NB4 (cell line): ENCODE results near the gene ABCA2.

ENCODE experiments used
- DNase-seq: peaks from one replicate; pipeline ENCODE4 v3.0.0; 2010; ENCODE audit warnings: low read depth
- H3K4me3 ChIP-seq: one replicate; pipeline ENCODE4 v1.5.1; 2011; ENCODE audit warnings: mild to moderate bottlenecking, low read depth, low read length, moderate library complexity
- CTCF ChIP-seq: IDR thresholded peaks from one replicate; pipeline ENCODE4 v1.5.1; 2012; ENCODE audit warnings: low read depth, low read length
- MAX ChIP-seq: IDR thresholded peaks from 2 replicates; pipeline ENCODE4 v1.6.1; 2011; ENCODE audit warnings: low read depth, low read length
- MYC ChIP-seq: IDR thresholded peaks from 2 replicates; pipeline ENCODE4 v1.6.1; 2011; ENCODE audit warnings: low read depth, low read length
- POLR2A ChIP-seq: IDR thresholded peaks from 2 replicates; pipeline ENCODE4 v1.6.1; 2011; ENCODE audit warnings: mild to moderate bottlenecking; ENCODE audit not compliant: insufficient read length; ENCODE audit errors: extremely low read depth

Gene ABCA2

GRCh38 chr9:137027369-137028262 lies at the start of gene ABCA2:
Gene ABCA2 (minus strand): TSS chr9:137028237. CDS start chr9:137028140, 97 bp downstream.
- peak within 1 kb of the TSS; percentile 85 for H3K4me3 ChIP-seq
- TF ChIP-seq POLR2A: no peak
- TF ChIP-seq CTCF: no peak
- TF ChIP-seq MYC: no peak
- no peak for TF ChIP-seq MAX
- peak; percentile 50 for DNase-seq

- H3K4me3 ChIP-seq: peak within 1 kb of the TSS; percentile 25
- TF ChIP-seq MYC (no peak), CTCF (no peak), POLR2A (peak; percentile 28), MAX (peak; percentile 32; the same call in 1 of the 2 replicates)
- peak; percentile 61 for DNase-seq
Observed at GRCh38 chr9:137077010-137077747, 49.1 kb upstream of the ABCA2 start, which contains the start of gene UAP1L1. Gene UAP1L1 (plus strand): TSS chr9:137077517. CDS start chr9:137077533, 16 bp downstream.

- H3K4me3 ChIP-seq: no peak overlapping the region
- DNase-seq: no peak
- TF ChIP-seq CTCF (no peak), POLR2A (no peak)
Observed at GRCh38 chr9:137076636-137077009, 48.6 kb upstream of the ABCA2 start.

DNA sequence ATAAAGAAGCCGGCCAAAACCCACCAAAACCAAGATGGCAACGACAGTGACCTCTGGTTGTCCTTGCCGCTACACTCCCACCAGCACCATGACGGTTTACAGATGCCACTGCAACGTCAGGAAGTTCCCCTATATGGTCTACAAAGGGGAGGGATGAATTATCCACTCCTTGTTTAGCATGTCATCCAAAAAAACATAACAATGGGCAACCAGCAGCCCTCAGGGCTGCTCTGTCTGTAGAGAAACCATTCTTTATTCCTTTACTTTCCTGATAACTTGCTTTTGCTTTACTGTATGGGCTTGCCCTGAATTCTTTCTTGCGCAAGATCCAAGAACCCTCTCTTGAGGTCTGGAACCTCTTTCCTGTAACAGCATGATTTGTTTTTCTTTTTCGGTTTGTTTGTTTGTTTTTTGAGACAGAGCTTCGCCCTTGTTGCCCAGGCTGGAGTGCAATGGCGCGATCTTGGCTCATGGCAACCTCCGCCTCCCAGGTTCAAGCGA lies 47.3 kb upstream of the ABCA2 start:
- TF ChIP-seq MAX (no peak), MYC (no peak), POLR2A (no peak), CTCF (no peak)
- no peak overlapping the region for H3K4me3 ChIP-seq
- peak; percentile 78 for DNase-seq

DNA sequence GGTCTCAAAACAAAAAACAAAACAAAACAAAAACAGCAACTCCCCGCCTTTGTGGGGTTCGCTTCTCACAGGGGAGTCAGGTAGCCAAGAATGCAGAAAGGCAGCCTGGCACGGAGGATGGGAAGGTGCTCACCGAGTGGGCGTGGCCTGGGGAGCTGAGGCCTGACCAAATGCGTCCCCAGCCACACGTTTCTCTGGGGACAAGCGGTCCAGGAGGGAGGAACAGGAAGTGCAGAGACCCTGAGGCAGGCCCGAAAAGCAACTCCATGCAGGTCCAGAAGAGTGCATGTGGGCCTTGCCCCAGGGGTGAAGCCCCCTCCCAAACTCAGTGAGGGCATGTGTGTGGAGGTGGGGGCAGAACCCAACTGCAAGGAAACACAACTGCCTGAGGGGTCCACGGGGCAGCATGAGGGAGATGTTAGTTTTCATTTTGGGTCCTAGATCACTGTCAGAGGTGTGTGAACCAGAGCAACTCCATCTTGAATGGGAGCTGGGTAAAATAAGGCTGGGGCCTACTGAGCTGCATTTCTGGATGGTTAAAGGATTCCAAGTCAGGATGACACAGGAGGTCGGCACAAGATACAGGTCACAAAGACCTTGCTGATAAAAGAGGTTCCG lies 46.7 kb upstream of the ABCA2 start:
- peak; percentile 73 for TF ChIP-seq MAX
- TF ChIP-seq CTCF: no peak
- peak; percentile 25 for TF ChIP-seq POLR2A
- TF ChIP-seq MYC: peak; percentile 78
- H3K4me3 ChIP-seq: no peak overlapping the region
- peak; percentile 89 for DNase-seq
